Upper lobe of left lung (tissue), 6 donors: Measurements from ENCODE around the gene COL27A1. TPM values are rescaled to one million over a fixed set of nuclear protein-coding genes. Genes with fewer than 3 reads are reported as not detected.
A peak's percentile ranks its signal among the peaks of the same experiment; 100 is the strongest.

Experiments
- ATAC-seq, 2 donors: fragments of 200-7000 bp; cut with Tn5 transposase; one replicate each; pipeline ENCODE4 v1.9.1; 2022; ENCODE audit warnings: mild to moderate bottlenecking in 2 of 2, moderate library complexity in 2 of 2; ENCODE audit not compliant: low FRiP score in 2 of 2
- DNase-seq, 2 donors: peaks; one replicate each; pipeline ENCODE4 v3.0.0-alpha.2; 2019 to 2020
- H3K27ac ChIP-seq, 4 donors: fragments of 200-600 bp; sonication (generic); one replicate each; pipeline ENCODE4 v1.5.1; 2016 to 2019
- H3K27me3 ChIP-seq, 4 donors: fragments of 200-600 bp; sonication (generic); one replicate each; pipeline ENCODE4 v1.5.1; 2017 to 2019
- H3K36me3 ChIP-seq, 4 donors: fragments of 200-600 bp; sonication (generic); one replicate each; pipeline ENCODE4 v1.5.1; 2016 to 2019
- H3K4me1 ChIP-seq, 4 donors: fragments of 200-600 bp; sonication (generic); one replicate each; pipeline ENCODE4 v1.5.1; 2018 to 2019
- H3K4me3 ChIP-seq, 4 donors: fragments of 200-600 bp; sonication (generic); one replicate each; pipeline ENCODE4 v1.5.1; 2017 to 2019; ENCODE audit warnings: mild to moderate bottlenecking in 2 of 4, moderate library complexity in 1 of 4
- H3K9me3 ChIP-seq, 4 donors: fragments of 200-600 bp; sonication (generic); one replicate each; pipeline ENCODE4 v1.5.1; 2018 to 2019
- CTCF ChIP-seq, 6 experiments: fragments of 450-650 bp in 4 of 6; fragments of 200-600 bp in 2 of 6; sonication (generic) in 2 of 6; IDR thresholded peaks; one replicate each; pipeline ENCODE4 v1.5.1; 2016 to 2019; ENCODE audit warnings: antibody characterized with exemption in 6 of 6
- EP300 ChIP-seq, 4 donors: sonication (generic); formaldehyde crosslinking; IDR thresholded peaks; one replicate each; pipeline ENCODE4 v1.5.1; 2017; ENCODE audit warnings: antibody characterized with exemption in 4 of 4, control low read depth in 2 of 4
- POLR2A ChIP-seq, 4 donors: fragments of 450-650 bp; IDR thresholded peaks; one replicate each; pipeline ENCODE4 v1.5.1; 2016 to 2017; ENCODE audit warnings: antibody characterized with exemption in 4 of 4, mild to moderate bottlenecking in 2 of 4
- POLR2AphosphoS5 ChIP-seq, 2 donors: sonication (generic); formaldehyde crosslinking; IDR thresholded peaks; one replicate each; pipeline ENCODE4 v1.5.1; 2017; ENCODE audit warnings: antibody characterized with exemption in 2 of 2
- WGBS, 2 donors: methylation state at CpG; one replicate each; pipeline ENCODE4 v1.1.5; 2017 to 2018; 5-methylcytosine and 5-hydroxymethylcytosine counted together
- small RNA-seq, 4 donors: library from RNA; depleted of rRNA; stranded (forward); fragments of <200 nt; gene quantifications; one replicate each; pipeline ENCODE3, GENCODE V24; 2016
- total RNA-seq, 6 donors: library from RNA; depleted of rRNA in 4 of 6; stranded (reverse); fragments of >200 nt in 4 of 6; gene quantifications; one replicate each; pipeline versions ENCODE4 v1.1.0 to v1.2.1, GENCODE V29; 2016 to 2021
- donor health status: DM: no; HTN: no; CAD: no; lungs with moderate emphysema.
- donor health status: DM: no; HTN: yes; CAD: no; lungs with severe emphysema.

The COL27A1 gene
- total RNA-seq, 6 donors from 2014 or later, result 4.0 to 55.5 (median 9.2) TPM

GRCh38 chr9:114359801-114360200 lies 204.5 kb downstream of the COL27A1 start:
- Histone ChIP-seq H3K36me3 (peaks cover 55 to 100% (median 84%) of the 10 kb centered on the region in 4 donors), H3K4me1 (peaks cover 9 to 14% (median 12%) of the 10 kb centered on the region in 4 donors), H3K9me3 (no peaks in the 10 kb centered on the region), H3K27ac (peak overlapping the region in 1 of 4 donors; percentile 13), H3K27me3 (no peaks in the 10 kb centered on the region), H3K4me3 (no peak overlapping the region)
- WGBS, 2 donors, result 95 to 98% methylated on average over 7 of the region's 7 CpGs
- no peak for ATAC-seq
- DNase-seq, result no peak
- TF ChIP-seq EP300 (IDR thresholded peaks at IDR 0.05), result no peak
- TF ChIP-seq POLR2AphosphoS5 (IDR thresholded peaks at IDR 0.05), result no peak
- no peak for TF ChIP-seq CTCF (IDR thresholded peaks at IDR 0.05)
- no peak for TF ChIP-seq POLR2A (IDR thresholded peaks at IDR 0.05)

DNA sequence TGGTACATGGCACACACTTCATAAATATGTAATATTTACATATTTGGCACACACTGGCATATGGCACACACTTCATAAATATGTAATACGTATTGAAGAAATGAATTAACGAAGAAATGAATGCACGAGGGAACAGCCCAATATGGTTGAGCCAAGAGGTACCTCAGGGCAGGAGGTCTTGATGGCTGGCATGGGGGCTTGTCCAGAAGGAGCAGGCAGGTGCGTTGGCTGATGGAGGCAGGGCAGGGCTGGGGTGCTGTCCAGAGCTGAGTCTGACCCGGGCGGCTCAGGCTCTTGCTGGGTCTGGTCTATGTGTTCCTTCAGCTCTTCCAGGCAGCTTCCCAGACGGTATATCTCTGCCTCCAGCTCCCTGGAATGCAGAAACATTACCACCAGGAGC lies 206.2 kb downstream of the COL27A1 start:
- Histone ChIP-seq H3K36me3 (peaks cover 47 to 91% (median 67%) of the 10 kb centered on the region in 4 donors), H3K27ac (peak overlapping the region in 1 of 4 donors; percentile 24), H3K27me3 (no peaks in the 10 kb centered on the region), H3K4me3 (no peak overlapping the region), H3K9me3 (no peaks in the 10 kb centered on the region), H3K4me1 (peaks cover 20 to 29% (median 28%) of the 10 kb centered on the region in 4 donors)
- TF ChIP-seq POLR2AphosphoS5 (IDR thresholded peaks at IDR 0.05) (no peak), EP300 (IDR thresholded peaks at IDR 0.05) (no peak), POLR2A (IDR thresholded peaks at IDR 0.05) (no peak), CTCF (IDR thresholded peaks at IDR 0.05) (no peak)
- ATAC-seq (no peak), DNase-seq (no peak)
- 82 to 93% methylated on average over 5 of the region's 7 CpGs for WGBS, 2 donors

Small RNA genes lying within 50 kb of the gene (small RNA-seq; reads per million reads assigned to genes)
- 4.4 to 22.6 (median 6.1) reads per million in 4 donors for gene MIR455

Other genes starting within 250 kb of the COL27A1 start
- 1 to 10 TPM in 2 of 6 donors, under 1 TPM in 1, not detected in 3; 0.46 to 4.0 (median 3.1) TPM for gene AMBP, start 77.2 kb upstream of the COL27A1 start, total RNA-seq
- gene KIF12, start 56.2 kb upstream of the COL27A1 start, total RNA-seq, result 10 to 100 TPM in 1 of 6 donors, 1 to 10 TPM in 5; 2.3 to 16.8 (median 4.4) TPM
- 10 to 100 TPM in 4 of 6 donors, 1 to 10 TPM in 1, not detected in 1; 1.8 to 17.9 (median 12.0) TPM for gene ORM1, start 167.6 kb downstream of the COL27A1 start, total RNA-seq
- 1 to 10 TPM in 4 of 6 donors, not detected in 2; 2.2 to 5.5 (median 4.0) TPM for gene ORM2, start 174.3 kb downstream of the COL27A1 start, total RNA-seq
- 100 to 1,000 TPM in 1 of 6 donors, 10 to 100 TPM in 5; 38.3 to 152 (median 61.5) TPM for gene AKNA, start 232.4 kb downstream of the COL27A1 start, total RNA-seq